Measurements from ENCODE around the gene POLD2.
A peak's percentile ranks its signal among the peaks of the same experiment; 100 is the strongest.
"Not testable (repeated sequence)": the region's sequence is repeated elsewhere in the genome, so short reads cannot be mapped to it uniquely, and the experiment has no call there.

POLD2 gene

DNA sequence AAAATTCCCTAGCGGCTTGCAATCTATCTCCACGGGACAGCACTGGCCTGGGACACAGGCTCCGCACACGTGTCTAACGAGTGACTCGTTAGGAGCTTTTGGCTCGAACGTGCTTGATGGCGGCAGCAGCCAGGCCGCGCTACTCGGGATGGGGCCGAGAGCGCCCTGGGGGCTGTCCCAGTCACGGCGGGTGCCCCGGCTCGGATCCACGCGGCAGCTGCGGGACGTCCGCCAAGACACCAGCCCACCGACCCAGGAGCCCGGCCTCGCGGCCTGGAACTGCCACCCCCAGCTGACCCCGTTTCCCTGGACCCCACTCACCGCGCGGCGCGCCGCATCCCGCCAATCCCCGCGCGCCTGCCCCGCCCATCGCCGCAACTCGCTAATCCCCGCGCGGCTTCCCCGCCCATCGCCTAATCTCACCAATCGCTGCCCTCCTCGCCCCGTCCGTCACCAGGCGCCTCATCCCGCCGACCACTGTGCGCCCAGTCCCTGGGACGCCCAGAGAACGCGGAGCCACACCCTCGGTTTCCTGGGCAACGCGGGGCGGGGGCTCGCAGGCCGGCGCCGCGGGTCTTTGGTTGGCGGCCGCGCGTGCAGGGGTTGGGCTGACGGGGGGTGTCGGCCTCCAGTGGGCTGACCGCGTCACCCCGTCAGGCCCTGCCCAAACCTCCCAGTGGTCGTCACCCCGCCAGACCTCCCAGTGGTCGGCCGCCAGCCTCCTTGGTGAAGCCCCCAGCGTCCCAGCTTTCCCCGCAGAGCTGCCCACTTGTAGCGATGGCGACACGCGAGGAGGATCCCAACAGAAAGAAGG lies at the start of gene POLD2:
POLD2 (minus strand) TSS at position 359 of the 814 bp plus-strand sequence. CDS start 1,495 bp downstream, outside the sequence.
- DNase-seq (ENCODE audit: low spot score), result peak; percentile 96

DNA sequence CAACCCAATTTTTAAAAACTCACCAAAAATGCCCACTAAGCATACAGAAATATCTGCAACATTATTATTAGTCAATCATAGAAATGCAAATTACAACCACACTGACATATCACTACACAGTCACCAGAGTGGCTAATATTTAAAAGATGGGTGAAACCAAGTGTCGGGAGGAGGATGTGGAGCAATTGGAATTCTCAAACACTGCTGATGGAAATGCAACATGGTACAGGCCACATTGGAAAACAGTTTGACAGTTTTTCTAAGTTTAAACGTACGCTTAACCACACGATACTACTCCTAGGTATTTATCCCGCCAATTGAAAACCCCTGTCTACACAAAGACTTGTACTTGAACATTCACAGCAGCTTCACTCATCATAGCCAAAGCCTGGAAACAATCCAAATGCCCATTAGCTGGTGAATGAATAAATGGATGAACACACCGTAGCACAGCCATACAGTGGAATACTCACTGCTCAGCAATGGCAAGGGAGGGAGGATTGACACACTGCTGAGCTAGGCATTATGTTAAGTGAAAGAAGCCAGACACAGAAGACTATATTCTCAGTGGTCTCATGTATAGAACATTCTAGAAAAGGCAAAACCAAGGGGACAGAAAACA lies 49.6 kb upstream of the POLD2 start:
- DNase-seq (ENCODE audit: low spot score), result peak; percentile 98

DNA sequence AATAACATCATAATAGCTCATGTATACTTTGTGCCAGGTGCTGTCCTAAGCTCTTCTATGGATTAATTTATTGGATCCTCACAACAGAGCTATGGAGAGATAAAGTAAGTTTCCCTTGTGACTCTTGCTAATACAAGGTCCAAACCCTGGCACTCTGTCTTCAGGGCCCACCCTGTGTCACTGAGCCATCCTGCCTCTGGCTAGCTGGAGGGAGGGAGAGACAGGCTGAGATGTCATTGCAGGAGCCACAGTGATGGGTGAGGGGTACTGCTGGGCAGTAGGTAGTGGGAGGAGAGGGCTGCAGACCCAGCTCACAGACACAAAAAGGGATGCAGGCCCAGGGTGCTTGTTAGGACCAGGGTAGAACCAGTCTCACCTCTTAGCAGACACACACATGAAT lies 49.0 kb upstream of the POLD2 start:
- no peak for DNase-seq (ENCODE audit: low spot score)

DNA sequence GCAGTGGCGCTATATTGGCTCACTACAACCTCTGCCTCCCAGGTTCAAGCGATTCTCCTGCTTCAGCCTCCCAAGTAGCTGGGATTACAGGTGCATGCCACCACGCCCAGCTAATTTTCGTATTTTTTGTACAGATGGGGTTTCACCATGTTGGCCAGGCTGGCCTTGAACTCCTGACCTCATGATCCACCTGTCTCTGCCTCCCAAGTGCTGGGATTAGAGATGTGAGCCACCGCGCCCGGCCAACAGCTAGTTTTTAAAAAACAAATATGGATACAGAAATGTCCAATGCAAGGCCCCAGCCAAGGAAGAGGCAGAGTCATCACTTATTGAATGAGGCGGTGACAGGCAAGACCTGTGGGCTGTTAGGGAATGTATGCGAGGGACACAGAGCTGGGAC lies 48.6 kb upstream of the POLD2 start:
- not testable (repeated sequence) for DNase-seq (ENCODE audit: low spot score)

DNA sequence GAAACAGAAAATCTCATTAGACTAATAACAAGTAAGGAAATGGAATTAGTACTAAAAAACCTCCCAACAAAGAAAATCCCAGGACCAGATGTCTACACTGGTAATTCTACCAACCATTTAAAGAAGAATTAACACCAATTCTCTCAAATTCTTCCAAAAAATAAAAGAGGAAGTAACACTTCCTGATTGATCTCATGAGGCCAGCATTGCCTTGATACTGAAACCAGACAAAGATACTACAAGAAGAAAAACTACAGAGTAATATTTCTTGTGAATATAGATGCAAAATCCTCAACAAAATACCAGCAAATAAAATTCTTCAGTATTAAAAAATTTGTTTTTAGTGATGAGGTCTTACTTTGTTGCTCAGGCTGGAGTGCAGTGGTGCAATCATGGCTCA lies 44.6 kb upstream of the POLD2 start:
- DNase-seq (ENCODE audit: low spot score), result no peak

- DNase-seq (ENCODE audit: low spot score), result peak; percentile 90
Observed at GRCh38 chr7:44163591-44163990, 40.2 kb upstream of the POLD2 start.

DNA sequence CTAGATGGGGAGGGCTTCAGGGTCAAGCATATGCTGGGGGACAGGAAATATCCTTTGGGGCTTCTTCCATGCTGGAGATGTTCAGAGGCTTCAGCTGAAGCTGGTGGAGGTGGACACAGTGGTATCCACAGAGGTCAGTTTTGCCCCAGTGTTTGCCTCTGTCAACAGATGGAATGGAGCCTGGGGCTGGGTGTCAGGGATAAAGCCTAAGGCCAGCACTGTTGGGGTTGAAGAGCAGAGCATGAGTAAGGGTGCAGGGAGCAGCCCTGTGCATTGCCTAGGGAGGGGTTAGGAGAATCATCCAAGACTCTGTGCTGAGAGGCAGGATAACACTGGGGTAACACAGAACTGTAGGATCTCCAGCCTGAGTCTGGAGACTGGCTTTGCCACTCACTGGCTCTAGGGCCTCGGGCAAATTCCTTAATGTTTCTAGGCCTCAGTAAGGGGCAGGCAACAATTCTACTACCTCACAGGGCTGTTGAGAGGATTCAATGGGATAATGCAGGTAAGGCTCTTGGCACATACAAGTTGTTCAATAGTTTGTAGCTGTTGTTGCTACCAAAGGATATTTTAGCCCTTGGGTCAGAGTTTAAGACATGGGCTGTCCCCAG lies 39.5 kb upstream of the POLD2 start:
- DNase-seq (ENCODE audit: low spot score), result no peak

GRCh38 chr7:44162179-44162578 lies 38.8 kb upstream of the POLD2 start:
- no peak for DNase-seq (ENCODE audit: low spot score)

GRCh38 chr7:44161371-44161770 lies 38.0 kb upstream of the POLD2 start:
- DNase-seq (ENCODE audit: low spot score), result no peak

DNA sequence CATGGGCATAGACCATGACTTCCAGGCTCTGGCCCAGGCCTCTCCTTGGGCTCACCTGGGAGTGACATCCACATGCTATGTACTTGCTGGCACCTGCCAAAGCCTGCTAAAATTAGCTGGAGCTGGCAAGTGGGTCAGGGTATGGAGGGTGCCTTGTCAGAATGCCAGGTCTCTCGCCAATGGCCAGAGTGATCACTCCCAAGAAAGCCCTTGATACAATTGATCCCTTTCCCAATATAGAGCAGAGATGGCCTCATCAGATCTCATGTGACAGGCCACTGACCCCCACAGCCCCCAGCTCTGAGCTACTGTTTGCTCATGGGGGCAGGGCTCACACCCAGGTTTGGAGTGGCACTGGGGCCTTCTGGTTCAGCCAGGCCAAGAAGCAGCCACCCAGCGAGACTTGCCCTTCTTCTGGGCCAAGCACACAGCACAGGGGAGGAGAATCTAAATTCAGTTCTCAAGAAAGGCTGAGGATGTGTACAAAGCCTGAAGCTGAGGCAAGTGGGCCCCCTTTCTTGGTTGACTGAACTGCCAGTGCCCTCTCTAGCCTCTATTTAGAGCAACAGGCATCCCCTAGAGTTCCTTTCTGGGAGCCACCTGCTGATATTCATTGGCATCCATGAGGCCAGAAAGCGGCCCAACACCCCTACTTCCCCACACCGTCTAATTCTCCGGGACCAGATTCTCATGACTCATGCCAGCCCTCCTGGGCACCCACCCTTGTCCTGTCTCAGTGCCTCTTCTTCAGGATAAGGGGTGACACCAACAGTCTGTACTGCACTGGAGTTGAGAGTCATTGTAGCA lies 36.7 kb upstream of the POLD2 start:
- no peak for DNase-seq (ENCODE audit: low spot score)

DNA sequence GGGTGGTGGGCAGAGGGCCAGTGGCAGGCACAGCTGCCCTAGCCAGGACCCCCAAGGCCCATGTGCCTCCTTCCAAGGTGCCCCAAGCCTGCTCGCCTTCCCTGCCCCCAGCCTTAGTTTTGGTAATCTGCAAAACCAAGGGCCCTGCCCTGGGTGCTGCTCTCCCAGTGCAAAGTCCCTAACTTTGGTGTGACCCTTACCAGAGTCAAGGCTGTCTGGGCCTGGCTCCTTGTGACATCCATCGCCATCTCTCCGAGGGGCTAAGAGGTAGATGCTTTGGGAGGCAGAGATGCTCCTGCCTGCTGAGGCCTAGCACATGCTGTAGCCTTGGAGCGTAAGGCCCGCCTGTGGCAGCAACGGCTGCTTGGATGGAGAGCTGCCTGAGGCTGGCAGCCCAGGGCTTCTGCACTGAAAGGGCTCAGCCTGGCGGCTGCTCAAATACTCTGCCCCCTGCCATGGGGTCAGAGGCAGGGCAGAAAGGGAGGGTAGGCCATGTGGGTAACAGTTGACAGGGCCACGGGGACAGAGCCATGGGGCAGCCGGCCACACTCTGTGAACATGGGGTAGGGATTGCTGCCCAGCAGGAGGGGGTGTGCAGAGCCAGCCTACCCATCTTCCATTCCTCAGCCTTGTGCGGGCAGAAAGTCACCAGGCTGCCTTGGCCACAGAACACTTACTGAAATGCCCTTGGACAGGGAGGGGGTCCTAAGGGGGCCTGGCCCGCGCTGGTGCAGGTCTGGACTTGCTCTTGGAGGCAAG lies 35.7 kb upstream of the POLD2 start:
- no peak for DNase-seq (ENCODE audit: low spot score)

DNA sequence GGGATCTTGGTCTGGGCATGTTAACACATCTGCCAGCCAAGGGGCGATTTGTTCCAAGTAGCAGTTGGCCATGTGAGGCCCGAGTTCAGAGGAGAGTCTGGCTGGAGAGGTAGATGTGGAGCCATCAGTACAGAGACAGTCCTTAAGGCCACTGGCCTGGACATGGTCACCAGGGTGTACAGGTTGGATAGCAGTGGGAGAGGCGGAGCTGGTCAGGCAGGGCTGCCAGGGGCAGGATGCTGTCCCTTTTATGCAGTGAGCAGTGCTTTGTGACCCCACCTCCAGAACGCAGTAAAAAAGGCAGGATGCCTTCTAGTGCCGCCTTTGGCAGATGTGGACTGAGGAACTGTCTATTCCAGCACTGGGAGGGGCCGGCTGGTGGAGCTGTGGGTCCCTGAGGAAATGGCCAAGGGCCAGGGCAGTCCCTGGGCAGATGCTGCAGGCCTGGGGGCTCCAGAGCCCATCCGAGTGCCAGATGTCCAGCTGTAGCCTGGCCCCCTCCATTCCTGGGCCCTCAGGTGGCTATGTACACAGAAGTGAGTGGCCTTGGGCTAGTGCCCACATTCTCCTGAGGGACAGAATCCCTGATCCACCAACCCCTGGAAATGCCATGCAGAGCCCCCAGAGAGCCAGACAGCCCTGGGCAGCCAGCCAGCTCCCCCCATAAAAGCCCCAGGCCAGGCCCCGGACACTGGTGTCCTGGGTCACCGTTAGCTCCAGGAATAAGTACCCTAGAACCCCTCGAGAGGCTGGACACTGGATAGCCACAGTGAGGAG lies 34.9 kb upstream of the POLD2 start:
- DNase-seq (ENCODE audit: low spot score), result no peak

DNA sequence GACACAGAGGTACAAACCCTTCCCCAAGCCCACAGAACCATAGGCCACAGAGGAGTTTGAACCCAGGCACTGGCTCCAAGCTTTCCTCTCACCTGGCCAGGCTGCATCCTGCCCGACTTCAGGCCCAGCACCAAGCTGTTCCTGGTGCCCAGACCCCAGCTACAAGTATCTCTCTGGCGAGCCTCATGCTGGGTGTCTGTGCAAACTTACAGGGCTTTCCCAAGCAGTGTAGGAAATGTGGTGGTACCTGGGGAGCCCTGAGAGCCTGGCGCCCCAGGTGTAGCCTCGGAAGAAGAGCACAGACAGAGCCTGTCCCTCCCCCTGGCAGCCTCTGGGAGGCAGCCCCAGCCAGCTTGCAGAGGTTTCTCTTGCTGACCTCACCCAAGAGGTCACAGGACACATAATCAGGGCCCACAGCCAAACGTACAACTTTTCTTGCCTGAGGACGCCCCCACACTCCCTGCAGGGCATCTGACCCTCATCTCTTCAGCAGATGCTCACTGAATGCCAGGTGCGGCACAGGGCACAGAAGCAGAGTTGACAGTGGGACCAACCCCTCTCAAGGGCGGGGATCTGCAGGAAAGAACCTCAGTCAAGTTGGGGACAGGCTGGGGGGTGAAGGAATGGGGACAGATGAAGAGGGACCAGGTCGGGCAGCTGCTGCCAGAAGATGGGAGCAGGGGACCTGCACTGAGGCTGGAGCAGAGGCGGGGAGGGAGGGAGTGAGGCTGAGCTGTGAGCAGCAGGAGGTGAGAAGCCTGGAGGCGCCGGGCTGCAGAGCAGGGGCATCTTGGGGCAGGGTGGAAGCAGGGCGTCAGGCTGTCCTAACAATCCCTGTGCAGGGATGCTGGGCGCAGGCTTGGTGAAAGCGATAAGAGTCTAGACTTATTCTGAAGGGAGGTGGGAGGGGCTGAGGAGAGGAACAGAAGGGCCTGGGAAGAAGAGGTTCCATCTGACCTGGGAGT lies 34.0 kb upstream of the POLD2 start:
- DNase-seq (ENCODE audit: low spot score), result no peak

DNA sequence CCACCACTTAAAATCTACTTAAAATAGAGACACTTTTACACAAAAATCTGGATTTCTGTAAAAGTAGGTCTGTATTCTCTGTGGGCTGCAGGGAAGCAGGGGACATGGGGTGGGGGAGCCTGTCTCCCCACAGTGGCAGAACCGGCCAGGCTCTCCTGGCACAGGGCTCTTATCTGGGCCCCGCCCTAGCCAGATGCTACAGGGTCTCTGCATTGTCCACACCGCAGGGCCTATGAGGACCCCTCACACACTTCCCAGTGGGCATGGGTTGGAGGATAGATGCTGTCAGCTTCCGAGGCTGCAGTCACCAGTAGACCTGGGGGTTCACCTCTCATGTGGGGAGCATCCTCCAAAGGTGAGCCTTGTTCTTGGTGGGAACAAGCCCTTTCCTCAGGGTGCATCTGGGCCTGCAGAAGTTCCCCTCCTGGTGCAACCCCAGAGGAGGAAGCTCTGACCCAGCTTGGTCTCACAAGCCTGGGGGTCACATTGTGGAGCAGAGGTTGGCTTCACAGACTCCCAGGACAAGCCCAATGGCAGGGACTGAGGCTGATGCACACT lies 33.2 kb upstream of the POLD2 start:
- DNase-seq (ENCODE audit: low spot score), result no peak

DNA sequence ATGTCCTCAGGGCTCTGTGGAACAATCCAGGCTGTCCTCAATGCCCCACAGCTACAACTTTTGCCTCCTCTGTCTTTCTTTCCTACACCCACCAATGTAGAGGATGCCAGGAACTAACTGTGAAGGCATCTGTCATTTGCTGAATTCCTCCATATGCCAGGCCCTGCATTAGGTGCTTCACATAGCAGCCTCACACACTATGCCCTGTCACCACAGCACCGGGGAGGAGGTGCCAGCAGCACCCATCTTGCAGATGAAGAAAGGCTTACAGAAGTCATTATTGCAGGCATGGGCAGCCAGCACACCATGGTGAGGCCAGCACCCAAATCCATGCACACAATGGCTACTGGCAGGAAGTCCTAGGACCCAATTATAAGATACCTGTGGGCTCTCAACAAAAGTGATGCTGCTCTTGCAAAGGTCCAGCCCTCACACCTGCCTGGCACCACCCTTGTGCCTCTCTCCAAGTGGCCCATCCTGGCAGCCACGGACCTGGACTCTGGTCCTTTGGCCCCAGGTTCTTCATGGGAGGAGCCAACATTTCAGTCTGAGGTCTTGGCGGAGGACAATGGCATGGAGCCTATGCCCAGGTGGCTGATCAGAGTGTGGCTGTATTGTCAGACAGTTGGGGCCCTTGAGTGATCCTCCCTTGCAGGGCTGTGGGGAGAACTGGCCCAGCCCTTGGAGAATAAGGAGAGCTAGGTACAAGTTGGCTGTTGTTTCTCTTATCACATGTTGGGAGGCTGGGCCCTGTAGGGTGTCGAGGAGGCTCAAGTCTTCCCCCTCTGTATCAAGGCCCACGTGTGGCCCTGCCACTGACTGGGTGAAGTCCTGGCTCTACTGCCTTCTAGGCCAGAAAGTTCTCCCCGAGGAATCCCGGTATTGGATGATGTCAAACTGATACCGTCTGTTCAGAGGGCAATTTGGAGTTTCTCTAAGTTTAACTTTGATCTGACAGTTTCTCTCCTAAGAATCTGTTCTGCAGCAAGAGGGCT lies 32.1 kb upstream of the POLD2 start:
- DNase-seq (ENCODE audit: low spot score), result no peak

GRCh38 chr7:44154703-44155102 lies 31.4 kb upstream of the POLD2 start:
- no peak for DNase-seq (ENCODE audit: low spot score)

DNA sequence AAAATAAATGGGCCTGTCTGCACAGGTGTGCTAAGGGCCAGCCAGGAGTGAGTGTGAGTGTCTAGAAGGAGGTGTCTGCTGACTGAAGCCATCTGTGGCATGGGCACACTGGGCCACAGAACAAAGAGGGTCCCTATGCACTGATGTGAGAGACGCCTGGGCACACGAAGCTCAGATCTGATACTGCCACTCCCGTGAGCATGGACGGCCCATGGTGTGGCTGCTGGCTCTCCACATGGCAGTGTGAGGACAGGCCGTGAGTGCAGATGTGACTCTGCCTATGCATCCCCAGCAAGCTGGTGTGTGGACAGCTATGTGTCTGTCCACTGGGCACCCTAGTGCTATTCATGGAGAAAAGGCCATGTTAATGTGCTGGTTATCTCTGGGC lies 30.6 kb upstream of the POLD2 start:
- no peak for DNase-seq (ENCODE audit: low spot score)
